ENCODE data around the gene ASCC1.

DNA sequence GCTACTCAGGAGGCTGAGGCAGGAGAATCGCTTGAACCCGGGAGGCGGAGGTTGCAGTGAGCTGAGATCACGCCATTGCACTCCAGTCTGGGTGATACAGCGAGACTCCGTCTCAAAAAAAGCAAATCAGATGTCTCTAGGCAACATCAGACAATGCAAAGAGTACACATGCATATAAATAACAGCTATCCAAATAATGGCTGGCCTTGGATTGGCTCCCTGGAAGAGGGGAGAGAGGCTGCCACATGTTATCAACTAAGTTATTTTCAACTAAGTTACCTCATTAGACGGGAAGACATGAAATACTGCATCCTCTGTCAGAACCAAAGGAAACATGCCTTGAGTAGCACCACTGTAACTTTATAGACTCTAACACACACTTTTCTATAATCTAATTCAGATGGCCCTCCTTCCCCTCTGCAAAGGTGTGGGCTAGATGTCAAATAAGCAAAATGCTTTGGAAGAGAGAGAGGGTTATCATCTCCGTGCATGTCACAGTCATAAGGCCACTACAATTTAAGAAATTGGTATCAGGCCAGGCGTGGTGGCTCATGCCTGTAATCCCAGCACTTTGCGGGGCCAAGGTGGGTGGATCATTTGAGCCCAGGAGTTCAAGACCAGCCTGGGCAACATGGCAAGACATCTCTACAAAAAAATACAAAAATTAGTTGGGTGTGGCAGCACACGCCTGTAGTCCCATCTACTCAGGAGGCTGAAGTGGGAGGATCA is 105.2 kb downstream of the ASCC1 start:
- TF ChIP-seq POLR2A (IDR thresholded peaks at IDR 0.05) (no peak), POLR2AphosphoS5 (IDR thresholded peaks at IDR 0.05) (no peak), EP300 (IDR thresholded peaks at IDR 0.05) (no peak)
- TF ChIP-seq, protein P1, sequence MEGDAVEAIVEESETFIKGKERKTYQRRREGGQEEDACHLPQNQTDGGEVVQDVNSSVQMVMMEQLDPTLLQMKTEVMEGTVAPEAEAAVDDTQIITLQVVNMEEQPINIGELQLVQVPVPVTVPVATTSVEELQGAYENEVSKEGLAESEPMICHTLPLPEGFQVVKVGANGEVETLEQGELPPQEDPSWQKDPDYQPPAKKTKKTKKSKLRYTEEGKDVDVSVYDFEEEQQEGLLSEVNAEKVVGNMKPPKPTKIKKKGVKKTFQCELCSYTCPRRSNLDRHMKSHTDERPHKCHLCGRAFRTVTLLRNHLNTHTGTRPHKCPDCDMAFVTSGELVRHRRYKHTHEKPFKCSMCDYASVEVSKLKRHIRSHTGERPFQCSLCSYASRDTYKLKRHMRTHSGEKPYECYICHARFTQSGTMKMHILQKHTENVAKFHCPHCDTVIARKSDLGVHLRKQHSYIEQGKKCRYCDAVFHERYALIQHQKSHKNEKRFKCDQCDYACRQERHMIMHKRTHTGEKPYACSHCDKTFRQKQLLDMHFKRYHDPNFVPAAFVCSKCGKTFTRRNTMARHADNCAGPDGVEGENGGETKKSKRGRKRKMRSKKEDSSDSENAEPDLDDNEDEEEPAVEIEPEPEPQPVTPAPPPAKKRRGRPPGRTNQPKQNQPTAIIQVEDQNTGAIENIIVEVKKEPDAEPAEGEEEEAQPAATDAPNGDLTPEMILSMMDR (IDR thresholded peaks at IDR 0.05), result no peak

Data from stomach (tissue), 4 donors.